Keratinocyte (primary cell): ENCODE measurements around the gene NPDC1. TPM values are rescaled to one million over a fixed set of nuclear protein-coding genes. Genes with fewer than 3 reads are reported as not detected.
A peak's percentile ranks its signal among the peaks of the same experiment; 100 is the strongest.
"Not testable (repeated sequence)": the region's sequence is repeated elsewhere in the genome, so short reads cannot be mapped to it uniquely, and the experiment has no call there.

ENCODE experiments used
- DNase-seq: peaks from one replicate; pipeline ENCODE4 v3.0.0-alpha.2; 2011; ENCODE audit warnings: low read depth, missing footprints, low spot score
- FAIRE-seq: peaks from 2 replicates; lab custom pipeline; 2011; peaks lifted over from hg19 to GRCh38; lab: Jason Lieb, UNC
- H2AFZ ChIP-seq: 2 replicates; pipeline ENCODE4 v1.6.0; 2012; ENCODE audit warnings: low read length, control low read depth, inconsistent platforms; ENCODE audit not compliant: control insufficient read depth
- H3K27ac ChIP-seq: 2 replicates; pipeline ENCODE4 v1.5.1; 2011; ENCODE audit warnings: low read length; ENCODE audit not compliant: control insufficient read depth, insufficient read depth
- H3K27me3 ChIP-seq: 3 replicates; pipeline ENCODE4 v1.6.0; 2011; ENCODE audit warnings: low read length; ENCODE audit not compliant: control insufficient read depth, insufficient read depth; ENCODE audit errors: extremely low read depth
- H3K36me3 ChIP-seq, 2 experiments: 2 replicates in 1 of 2; 3 replicates in 1 of 2; pipeline ENCODE4 v1.5.1; 2011; ENCODE audit warnings: low read length in 2 of 2, mild to moderate bottlenecking in 1 of 2; ENCODE audit not compliant: control insufficient read depth in 2 of 2, insufficient read depth in 2 of 2; ENCODE audit errors: extremely low read depth in 1 of 2
- H3K4me1 ChIP-seq: 3 replicates; pipeline ENCODE4 v1.5.1; 2011; ENCODE audit warnings: low read length; ENCODE audit not compliant: control insufficient read depth, insufficient read depth; ENCODE audit errors: extremely low read depth
- H3K4me2 ChIP-seq: 3 replicates; pipeline ENCODE4 v1.6.0; 2011; ENCODE audit warnings: low read depth, low read length; ENCODE audit not compliant: control insufficient read depth, insufficient read depth; ENCODE audit errors: extremely low read depth
- H3K4me3 ChIP-seq, 3 experiments: fragments of 200-600 bp in 1 of 3; sonication (generic) in 1 of 3; 2 replicates in 2 of 3; 3 replicates in 1 of 3; pipeline ENCODE4 v1.5.1; 2011 to 2016; ENCODE audit warnings: low read length in 3 of 3, mild to moderate bottlenecking in 3 of 3, control low read depth in 2 of 3, inconsistent platforms in 1 of 3, low read depth in 1 of 3, mixed read lengths in 1 of 3, mixed run types in 1 of 3, moderate library complexity in 1 of 3; ENCODE audit not compliant: control insufficient read depth in 2 of 3, insufficient read depth in 2 of 3; ENCODE audit errors: extremely low read depth in 1 of 3
- H3K79me2 ChIP-seq: 2 replicates; pipeline ENCODE4 v1.6.0; 2012; ENCODE audit warnings: low read length; ENCODE audit not compliant: control insufficient read depth, insufficient read depth
- H3K9ac ChIP-seq: 3 replicates; pipeline ENCODE4 v1.6.0; 2011; ENCODE audit warnings: low read length; ENCODE audit not compliant: control insufficient read depth, insufficient read depth; ENCODE audit errors: extremely low read depth
- H3K9me1 ChIP-seq: 3 replicates; pipeline ENCODE4 v1.6.0; 2011; ENCODE audit warnings: low read length; ENCODE audit not compliant: control insufficient read depth, insufficient read depth; ENCODE audit errors: extremely low read depth
- H3K9me3 ChIP-seq: 2 replicates; pipeline ENCODE4 v1.5.1; 2012; ENCODE audit warnings: low read depth, low read length; ENCODE audit not compliant: control insufficient read depth
- H4K20me1 ChIP-seq: 3 replicates; pipeline ENCODE4 v1.6.0; 2011; ENCODE audit warnings: low read length; ENCODE audit not compliant: control insufficient read depth, insufficient read depth; ENCODE audit errors: extremely low read depth
- EZH2 ChIP-seq: IDR thresholded peaks from one replicate; pipeline ENCODE4 v1.6.1; 2012; ENCODE audit warnings: inconsistent platforms, mild to moderate bottlenecking, low read length, moderate library complexity
- dilution Hi-C: fragments of 300-500 bp; cut with MboI; formaldehyde crosslinking; loops from one replicate; pipeline ENCODE4 v1.7.0; 2020; ENCODE audit warnings: low sequenced_read_pairs; ENCODE audit not compliant: extremely low pct_ligation_motif_present
- polyA plus RNA-seq, 5 experiments: library from polyadenylated mRNA; depleted of rRNA in 3 of 5; stranded (reverse) in 3 of 5; stranded (forward) in 1 of 5; unstranded in 1 of 5; fragments of >200 nt; gene quantifications; 1 replicate in 1 of 5; 2 replicates in 3 of 5; 3 replicates in 1 of 5; pipeline versions ENCODE4 v1.2.1 to v1.2.3, GENCODE V29; 2011 to 2012; ENCODE audit warnings: missing spikeins in 2 of 5, low read depth in 1 of 5, low replicate concordance in 1 of 5
- TF ChIP-seq, protein P1 (sequence below), 3 experiments: IDR thresholded peaks in 1 of 3; conservative IDR thresholded peaks in 1 of 3; optimal IDR thresholded peaks in 1 of 3; 2 replicates in 2 of 3; 3 replicates in 1 of 3; pipeline versions ENCODE3 to v1.5.1; 2011; ENCODE audit warnings: low read length in 3 of 3, mild to moderate bottlenecking in 3 of 3, moderate library complexity in 2 of 3, control low read depth in 1 of 3, inconsistent platforms in 1 of 3; ENCODE audit not compliant: insufficient read depth in 2 of 3; ENCODE audit errors: extremely low read depth in 1 of 3

Gene NPDC1
- polyA plus RNA-seq, 1 donor (not counting 4 experiments of a cell fraction or from before 2014, with no cell fraction given): 9.8 TPM

GRCh38 chr9:137034039-137034708 lies 11.8 kb downstream of the NPDC1 start:
- DNase-seq (no peak), FAIRE-seq (no peak)
- H3K9me1 ChIP-seq: no peaks in the 10 kb centered on the region
- H3K36me3 ChIP-seq: peaks cover 0 to 2% of the 10 kb centered on the region in 2 experiments
- H2AFZ ChIP-seq: no peak overlapping the region
- no peak overlapping the region for H3K4me3 ChIP-seq
- H3K4me2 ChIP-seq: peak overlapping the region; percentile 16
- no peak overlapping the region for H3K9ac ChIP-seq
- no peak overlapping the region for H3K27ac ChIP-seq
- H3K79me2 ChIP-seq: no peaks in the 10 kb centered on the region
- H3K27me3 ChIP-seq: no peaks in the 10 kb centered on the region
- dilution Hi-C loops: no loop called here
- no peaks in the 10 kb centered on the region for H4K20me1 ChIP-seq
- TF ChIP-seq, protein P1, sequence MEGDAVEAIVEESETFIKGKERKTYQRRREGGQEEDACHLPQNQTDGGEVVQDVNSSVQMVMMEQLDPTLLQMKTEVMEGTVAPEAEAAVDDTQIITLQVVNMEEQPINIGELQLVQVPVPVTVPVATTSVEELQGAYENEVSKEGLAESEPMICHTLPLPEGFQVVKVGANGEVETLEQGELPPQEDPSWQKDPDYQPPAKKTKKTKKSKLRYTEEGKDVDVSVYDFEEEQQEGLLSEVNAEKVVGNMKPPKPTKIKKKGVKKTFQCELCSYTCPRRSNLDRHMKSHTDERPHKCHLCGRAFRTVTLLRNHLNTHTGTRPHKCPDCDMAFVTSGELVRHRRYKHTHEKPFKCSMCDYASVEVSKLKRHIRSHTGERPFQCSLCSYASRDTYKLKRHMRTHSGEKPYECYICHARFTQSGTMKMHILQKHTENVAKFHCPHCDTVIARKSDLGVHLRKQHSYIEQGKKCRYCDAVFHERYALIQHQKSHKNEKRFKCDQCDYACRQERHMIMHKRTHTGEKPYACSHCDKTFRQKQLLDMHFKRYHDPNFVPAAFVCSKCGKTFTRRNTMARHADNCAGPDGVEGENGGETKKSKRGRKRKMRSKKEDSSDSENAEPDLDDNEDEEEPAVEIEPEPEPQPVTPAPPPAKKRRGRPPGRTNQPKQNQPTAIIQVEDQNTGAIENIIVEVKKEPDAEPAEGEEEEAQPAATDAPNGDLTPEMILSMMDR (optimal IDR thresholded peaks at IDR 0.05 in 1 of 3, IDR thresholded peaks at IDR 0.05 in 1 of 3, conservative IDR thresholded peaks at IDR 0.05 in 1 of 3; ENCODE audit: extremely low read depth in 1 of 3, insufficient read depth in 2 of 3, low read length in 3 of 3): no peak
- TF ChIP-seq EZH2: no peak
- peaks cover 3% of the 10 kb centered on the region for H3K4me1 ChIP-seq
- H3K9me3 ChIP-seq: no peaks in the 10 kb centered on the region

- H3K9me1 ChIP-seq, H2AFZ ChIP-seq, dilution Hi-C loops, H3K9ac ChIP-seq, H3K36me3 ChIP-seq, H3K27ac ChIP-seq, DNase-seq, H4K20me1 ChIP-seq, FAIRE-seq, H3K9me3 ChIP-seq, H3K27me3 ChIP-seq, H3K79me2 ChIP-seq, H3K4me2 ChIP-seq, H3K4me3 ChIP-seq, H3K4me1 ChIP-seq: not testable (repeated sequence)
Observed at GRCh38 chr9:137033481-137033880, 12.5 kb downstream of the NPDC1 start.

- Histone ChIP-seq H4K20me1 (no peaks in the 10 kb centered on the region), H3K4me3 (no peak overlapping the region), H3K4me2 (no peak overlapping the region), H3K27ac (no peak overlapping the region), H3K9me3 (no peaks in the 10 kb centered on the region), H3K36me3 (no peaks in the 10 kb centered on the region), H3K79me2 (no peaks in the 10 kb centered on the region), H3K27me3 (no peaks in the 10 kb centered on the region), H3K9me1 (no peaks in the 10 kb centered on the region), H2AFZ (no peak overlapping the region), H3K4me1 (peaks cover 10% of the 10 kb centered on the region), H3K9ac (no peak overlapping the region)
- FAIRE-seq (no peak), DNase-seq (no peak)
- dilution Hi-C loops: no loop called here
- TF ChIP-seq EZH2: no peak
- TF ChIP-seq, protein P1 (optimal IDR thresholded peaks at IDR 0.05 in 1 of 3, IDR thresholded peaks at IDR 0.05 in 1 of 3, conservative IDR thresholded peaks at IDR 0.05 in 1 of 3; ENCODE audit: extremely low read depth in 1 of 3, insufficient read depth in 2 of 3, low read length in 3 of 3): no peak
Observed at GRCh38 chr9:137032858-137033257, 13.1 kb downstream of the NPDC1 start.
